GM21360 (cell line): Measurements from ENCODE around the gene ZNF30.
"Not testable (repeated sequence)": the region's sequence is repeated elsewhere in the genome, so short reads cannot be mapped to it uniquely, and the experiment has no call there.

Experiments
- ATAC-seq: cut with Tn5 transposase; IDR thresholded peaks from one replicate; pipeline ENCODE4 v1.9.1; 2021; ENCODE audit warnings: mild to moderate bottlenecking, moderate library complexity; ENCODE audit not compliant: unreplicated experiment

ZNF30 gene

GRCh38 chr19:34926685-34927375, at the start of gene ZNF30:
Gene ZNF30 (plus strand): TSS chr19:34926903. CDS start chr19:34929948, 3,045 bp downstream.
- ATAC-seq, result peak; percentile 93

GRCh38 chr19:34879563-34879962, 47.1 kb upstream of the ZNF30 start:
- no peak for ATAC-seq

GRCh38 chr19:34880034-34880433, 46.7 kb upstream of the ZNF30 start:
- no peak for ATAC-seq

GRCh38 chr19:34881982-34882381, 44.7 kb upstream of the ZNF30 start:
- no peak for ATAC-seq

GRCh38 chr19:34888091-34888490, 38.6 kb upstream of the ZNF30 start:
- ATAC-seq, result no peak

GRCh38 chr19:34900245-34900644, 26.5 kb upstream of the ZNF30 start:
- no peak for ATAC-seq

GRCh38 chr19:34904664-34905527, 21.8 kb upstream of the ZNF30 start:
- ATAC-seq, result no peak

- no peak for ATAC-seq
Measured at GRCh38 chr19:34910770-34911169, 15.9 kb upstream of the ZNF30 start.

- not testable (repeated sequence) for ATAC-seq
Measured at GRCh38 chr19:34917144-34917543, 9.6 kb upstream of the ZNF30 start.

- no peak for ATAC-seq
Measured at GRCh38 chr19:34918190-34918589, 8.5 kb upstream of the ZNF30 start.

GRCh38 chr19:34920090-34920786, 6.5 kb upstream of the ZNF30 start:
- ATAC-seq, result not testable (repeated sequence)

- ATAC-seq, result no peak
Measured at GRCh38 chr19:34925278-34925855, 1.3 kb upstream of the ZNF30 start.

- ATAC-seq, result no peak
Measured at GRCh38 chr19:34926361-34926684, 380 bp upstream of the ZNF30 start.

GRCh38 chr19:34932494-34932893, 5.8 kb downstream of the ZNF30 start:
- no peak for ATAC-seq

- ATAC-seq, result no peak
Measured at GRCh38 chr19:34936184-34936583, 9.5 kb downstream of the ZNF30 start.

GRCh38 chr19:34938886-34939285, 12.2 kb downstream of the ZNF30 start:
- ATAC-seq, result no peak

GRCh38 chr19:34943861-34944573, 17.3 kb downstream of the ZNF30 start:
- no peak for ATAC-seq

GRCh38 chr19:34953092-34953491, 26.4 kb downstream of the ZNF30 start:
- ATAC-seq, result no peak

- no peak for ATAC-seq
Measured at GRCh38 chr19:34957830-34958751, 31.4 kb downstream of the ZNF30 start.

GRCh38 chr19:34959021-34959420, 32.3 kb downstream of the ZNF30 start:
- no peak for ATAC-seq
